ENCODE results near the gene SEMA5B.

DNA sequence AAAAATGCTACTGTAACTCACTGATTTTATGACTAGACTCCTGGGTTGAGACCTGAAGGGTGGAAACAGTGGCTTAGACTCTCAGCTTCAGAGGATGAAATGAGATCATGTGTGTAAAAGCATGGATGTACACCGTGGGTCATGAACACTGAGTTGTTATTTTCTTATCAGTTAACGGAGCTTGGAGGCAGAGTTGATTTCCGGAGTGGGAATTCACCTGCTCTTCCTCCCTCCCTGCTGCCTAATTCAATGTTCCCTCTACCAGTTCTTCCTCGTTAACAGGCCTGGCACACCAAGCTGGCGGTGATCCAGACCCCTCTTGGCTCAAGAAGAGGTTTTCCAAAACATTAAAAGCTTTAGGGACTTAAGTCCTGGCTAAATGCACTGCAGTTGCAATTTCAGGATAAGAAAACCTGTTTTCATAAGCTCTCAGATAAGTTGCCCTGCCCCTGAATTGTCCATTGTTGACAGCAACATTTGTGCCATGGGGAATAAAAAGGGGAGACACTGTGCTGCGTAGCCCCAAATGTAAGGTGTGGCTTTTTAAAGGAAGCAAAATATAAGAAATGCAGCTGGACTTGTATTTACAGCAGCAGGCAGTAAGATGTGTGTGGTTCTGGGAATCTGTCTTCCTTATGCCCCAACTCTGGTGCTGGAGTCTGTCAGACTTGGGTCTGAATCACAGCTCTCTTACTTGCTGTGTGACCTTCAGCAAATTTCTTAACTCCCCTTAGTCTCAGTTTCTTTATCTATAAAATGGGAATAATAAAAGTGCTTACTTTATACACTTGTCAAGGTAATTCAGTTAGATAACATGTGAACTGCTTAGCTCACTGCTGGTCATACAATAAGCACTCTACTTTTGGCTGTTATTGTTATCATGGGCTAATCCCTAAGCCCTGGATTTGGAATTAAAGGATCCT is 49.2 kb upstream of the SEMA5B start:
- TF ChIP-seq, protein P1, sequence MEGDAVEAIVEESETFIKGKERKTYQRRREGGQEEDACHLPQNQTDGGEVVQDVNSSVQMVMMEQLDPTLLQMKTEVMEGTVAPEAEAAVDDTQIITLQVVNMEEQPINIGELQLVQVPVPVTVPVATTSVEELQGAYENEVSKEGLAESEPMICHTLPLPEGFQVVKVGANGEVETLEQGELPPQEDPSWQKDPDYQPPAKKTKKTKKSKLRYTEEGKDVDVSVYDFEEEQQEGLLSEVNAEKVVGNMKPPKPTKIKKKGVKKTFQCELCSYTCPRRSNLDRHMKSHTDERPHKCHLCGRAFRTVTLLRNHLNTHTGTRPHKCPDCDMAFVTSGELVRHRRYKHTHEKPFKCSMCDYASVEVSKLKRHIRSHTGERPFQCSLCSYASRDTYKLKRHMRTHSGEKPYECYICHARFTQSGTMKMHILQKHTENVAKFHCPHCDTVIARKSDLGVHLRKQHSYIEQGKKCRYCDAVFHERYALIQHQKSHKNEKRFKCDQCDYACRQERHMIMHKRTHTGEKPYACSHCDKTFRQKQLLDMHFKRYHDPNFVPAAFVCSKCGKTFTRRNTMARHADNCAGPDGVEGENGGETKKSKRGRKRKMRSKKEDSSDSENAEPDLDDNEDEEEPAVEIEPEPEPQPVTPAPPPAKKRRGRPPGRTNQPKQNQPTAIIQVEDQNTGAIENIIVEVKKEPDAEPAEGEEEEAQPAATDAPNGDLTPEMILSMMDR (IDR thresholded peaks at IDR 0.05; ENCODE audit: low read length), result no peak
- TF ChIP-seq EZH2 (optimal IDR thresholded peaks at IDR 0.05; ENCODE audit: low read depth, low read length), result no peak

Data from MM.1S (cell line).